Astrocyte (in vitro differentiated cells and primary cell): ENCODE measurements around the gene KRTAP4-8. TPM values are rescaled to one million over a fixed set of nuclear protein-coding genes. Genes with fewer than 3 reads are reported as not detected.
"Not testable (repeated sequence)": the region's sequence is repeated elsewhere in the genome, so short reads cannot be mapped to it uniquely, and the experiment has no call there.

Experiments
- DNase-seq: peaks from one replicate; pipeline ENCODE4 v3.0.0-alpha.2; 2010; ENCODE audit warnings: low read depth
- FAIRE-seq: peaks from 2 replicates; lab custom pipeline; 2011; peaks lifted over from hg19 to GRCh38; lab: Jason Lieb, UNC
- H2AFZ ChIP-seq: 2 replicates; pipeline ENCODE4 v1.6.0; 2012; ENCODE audit warnings: low read depth, low read length, inconsistent platforms
- H3K27ac ChIP-seq: 2 replicates; pipeline ENCODE4 v1.5.1; 2011; ENCODE audit warnings: low read depth, low read length, inconsistent platforms
- H3K27me3 ChIP-seq: 2 replicates; pipeline ENCODE4 v1.6.0; 2011; ENCODE audit warnings: low read length, inconsistent platforms; ENCODE audit not compliant: insufficient read depth
- H3K36me3 ChIP-seq: 2 replicates; pipeline ENCODE4 v1.5.1; 2011; ENCODE audit warnings: low read length, inconsistent platforms; ENCODE audit not compliant: insufficient read depth
- H3K4me1 ChIP-seq: 2 replicates; pipeline ENCODE4 v1.5.1; 2011; ENCODE audit warnings: low read length, inconsistent platforms; ENCODE audit not compliant: insufficient read depth
- H3K4me2 ChIP-seq: 2 replicates; pipeline ENCODE4 v1.6.0; 2012; ENCODE audit warnings: low read length, inconsistent platforms
- H3K4me3 ChIP-seq: 2 replicates; pipeline ENCODE4 v1.5.1; 2011; ENCODE audit warnings: low read depth, mild to moderate bottlenecking, low read length, inconsistent platforms; ENCODE audit not compliant: insufficient read depth
- H3K79me2 ChIP-seq: 2 replicates; pipeline ENCODE4 v1.6.0; 2012; ENCODE audit warnings: mild to moderate bottlenecking, low read length, inconsistent platforms; ENCODE audit not compliant: insufficient read depth
- H3K9ac ChIP-seq: 2 replicates; pipeline ENCODE4 v1.6.0; 2012; ENCODE audit warnings: mild to moderate bottlenecking, low read length, inconsistent platforms
- H3K9me3 ChIP-seq: 2 replicates; pipeline ENCODE4 v1.5.1; 2012; ENCODE audit warnings: low read depth, mild to moderate bottlenecking, low read length, inconsistent platforms; ENCODE audit not compliant: insufficient read depth
- H4K20me1 ChIP-seq: 2 replicates; pipeline ENCODE4 v1.6.0; 2012; ENCODE audit warnings: low read length, inconsistent platforms; ENCODE audit not compliant: insufficient read depth
- H3K27ac Mint-ChIP-seq: one replicate; pipeline ENCODE4 v1.8.0; 2021; ENCODE audit warnings: mild to moderate bottlenecking, mixed read lengths; ENCODE audit not compliant: unreplicated experiment
- H3K27me3 Mint-ChIP-seq: one replicate; pipeline ENCODE4 v1.8.0; 2021; ENCODE audit warnings: low read depth, mixed read lengths; ENCODE audit not compliant: unreplicated experiment
- H3K36me3 Mint-ChIP-seq: one replicate; pipeline ENCODE4 v1.8.0; 2021; ENCODE audit warnings: low read depth, mixed read lengths; ENCODE audit not compliant: unreplicated experiment
- H3K4me1 Mint-ChIP-seq: one replicate; pipeline ENCODE4 v1.8.0; 2021; ENCODE audit warnings: low read depth, mixed read lengths; ENCODE audit not compliant: unreplicated experiment
- H3K4me3 Mint-ChIP-seq: one replicate; pipeline ENCODE4 v1.8.0; 2021; ENCODE audit warnings: mild to moderate bottlenecking, moderate library complexity, mixed read lengths; ENCODE audit not compliant: unreplicated experiment
- H3K9me3 Mint-ChIP-seq: one replicate; pipeline ENCODE4 v1.8.0; 2021; ENCODE audit warnings: mild to moderate bottlenecking, mixed read lengths; ENCODE audit not compliant: unreplicated experiment
- EZH2 ChIP-seq: IDR thresholded peaks from 2 replicates; pipeline ENCODE4 v1.6.1; 2012; ENCODE audit warnings: mild to moderate bottlenecking, low read length, inconsistent platforms; ENCODE audit not compliant: insufficient read depth
- total RNA-seq: library from RNA; stranded (reverse); gene quantifications from 2 replicates; pipeline ENCODE4 v1.2.1, GENCODE V29; 2021
- TF ChIP-seq, protein P1 (sequence below): IDR thresholded peaks from 2 replicates; pipeline ENCODE4 v1.5.1; 2011; ENCODE audit warnings: low read depth, mild to moderate bottlenecking, inconsistent platforms, low read length, moderate library complexity; ENCODE audit not compliant: insufficient read depth

Gene KRTAP4-8
- total RNA-seq, 1 donor from 2014 or later, result not detected

DNA sequence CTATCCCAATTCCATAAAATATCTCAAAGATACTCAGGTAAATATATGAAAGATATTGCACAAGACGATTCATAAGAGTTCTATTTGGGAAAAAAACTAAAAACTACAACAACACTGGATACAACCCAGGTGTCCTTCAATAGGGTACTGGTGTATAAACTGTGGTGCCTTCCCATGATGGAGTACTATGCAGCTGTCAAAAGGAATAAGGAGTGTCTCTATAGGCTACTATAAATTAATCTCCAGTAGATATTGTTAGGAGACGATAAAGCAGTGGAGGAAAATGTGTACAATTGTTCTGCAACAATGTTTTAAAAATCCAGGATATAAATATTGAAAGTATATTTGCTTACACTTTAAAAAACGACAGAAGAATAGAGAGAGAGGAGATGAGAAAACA, 28.5 kb upstream of the KRTAP4-8 start:
- no peak overlapping the region for H3K4me3 Mint-ChIP-seq
- FAIRE-seq, result no peak

DNA sequence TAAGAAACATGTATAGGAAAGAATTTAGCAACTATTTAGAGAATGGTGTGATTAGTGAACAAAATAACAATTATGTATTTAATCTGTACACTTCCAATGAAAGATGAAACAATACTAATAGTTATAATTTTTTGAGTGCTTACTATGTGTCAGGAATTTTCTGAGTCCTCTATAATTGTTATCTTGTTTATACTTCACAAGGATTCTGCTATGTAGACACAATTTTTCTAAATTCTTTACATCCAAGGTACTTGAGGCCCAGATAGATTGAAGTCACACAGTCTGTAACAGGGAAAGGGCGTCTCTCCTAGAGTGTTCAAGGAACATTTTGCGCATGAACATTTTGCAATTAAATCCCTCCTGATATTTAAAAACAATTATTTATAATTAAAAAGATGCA, 27.1 kb upstream of the KRTAP4-8 start:
- H3K27ac ChIP-seq, result no peak overlapping the region
- H3K4me3 ChIP-seq, result no peak overlapping the region
- no peaks in the 10 kb centered on the region for H3K27me3 ChIP-seq
- H3K79me2 ChIP-seq, result no peaks in the 10 kb centered on the region
- H3K9me3 Mint-ChIP-seq, result peaks cover 4% of the 10 kb centered on the region
- no peak overlapping the region for H3K4me3 Mint-ChIP-seq
- TF ChIP-seq EZH2, result no peak
- TF ChIP-seq, protein P1, sequence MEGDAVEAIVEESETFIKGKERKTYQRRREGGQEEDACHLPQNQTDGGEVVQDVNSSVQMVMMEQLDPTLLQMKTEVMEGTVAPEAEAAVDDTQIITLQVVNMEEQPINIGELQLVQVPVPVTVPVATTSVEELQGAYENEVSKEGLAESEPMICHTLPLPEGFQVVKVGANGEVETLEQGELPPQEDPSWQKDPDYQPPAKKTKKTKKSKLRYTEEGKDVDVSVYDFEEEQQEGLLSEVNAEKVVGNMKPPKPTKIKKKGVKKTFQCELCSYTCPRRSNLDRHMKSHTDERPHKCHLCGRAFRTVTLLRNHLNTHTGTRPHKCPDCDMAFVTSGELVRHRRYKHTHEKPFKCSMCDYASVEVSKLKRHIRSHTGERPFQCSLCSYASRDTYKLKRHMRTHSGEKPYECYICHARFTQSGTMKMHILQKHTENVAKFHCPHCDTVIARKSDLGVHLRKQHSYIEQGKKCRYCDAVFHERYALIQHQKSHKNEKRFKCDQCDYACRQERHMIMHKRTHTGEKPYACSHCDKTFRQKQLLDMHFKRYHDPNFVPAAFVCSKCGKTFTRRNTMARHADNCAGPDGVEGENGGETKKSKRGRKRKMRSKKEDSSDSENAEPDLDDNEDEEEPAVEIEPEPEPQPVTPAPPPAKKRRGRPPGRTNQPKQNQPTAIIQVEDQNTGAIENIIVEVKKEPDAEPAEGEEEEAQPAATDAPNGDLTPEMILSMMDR, result no peak
- H3K4me2 ChIP-seq, result no peak overlapping the region
- H2AFZ ChIP-seq, result no peak overlapping the region
- no peaks in the 10 kb centered on the region for H4K20me1 ChIP-seq
- DNase-seq (no peak), FAIRE-seq (no peak)
- no peaks in the 10 kb centered on the region for H3K36me3 ChIP-seq
- H3K9ac ChIP-seq, result no peak overlapping the region
- no peak overlapping the region for H3K27ac Mint-ChIP-seq
- H3K36me3 Mint-ChIP-seq, result no peaks in the 10 kb centered on the region
- H3K4me1 ChIP-seq, result no peaks in the 10 kb centered on the region
- peaks cover 10% of the 10 kb centered on the region for H3K4me1 Mint-ChIP-seq
- no peaks in the 10 kb centered on the region for H3K27me3 Mint-ChIP-seq
- no peaks in the 10 kb centered on the region for H3K9me3 ChIP-seq

More for the DNA sequence above, 28.5 kb upstream of the KRTAP4-8 start:
- H3K4me2 ChIP-seq, result no peak overlapping the region
- H3K9me3 Mint-ChIP-seq, result peaks cover 4% of the 10 kb centered on the region
- H3K27ac Mint-ChIP-seq, result no peak overlapping the region
- H3K79me2 ChIP-seq, result no peaks in the 10 kb centered on the region
- no peaks in the 10 kb centered on the region for H3K36me3 Mint-ChIP-seq
- no peak for TF ChIP-seq EZH2
- TF ChIP-seq, protein P1, result no peak
- H3K4me1 ChIP-seq, result peaks cover 1% of the 10 kb centered on the region
- H3K9me3 ChIP-seq, result no peaks in the 10 kb centered on the region
- no peak for DNase-seq
- H3K4me3 ChIP-seq, result no peak overlapping the region
- no peak overlapping the region for H3K9ac ChIP-seq
- no peak overlapping the region for H2AFZ ChIP-seq
- H3K27me3 Mint-ChIP-seq, result no peaks in the 10 kb centered on the region
- no peaks in the 10 kb centered on the region for H4K20me1 ChIP-seq
- no peak overlapping the region for H3K27ac ChIP-seq
- H3K27me3 ChIP-seq, result no peaks in the 10 kb centered on the region
- no peaks in the 10 kb centered on the region for H3K36me3 ChIP-seq
- H3K4me1 Mint-ChIP-seq, result peaks cover 10% of the 10 kb centered on the region

DNA sequence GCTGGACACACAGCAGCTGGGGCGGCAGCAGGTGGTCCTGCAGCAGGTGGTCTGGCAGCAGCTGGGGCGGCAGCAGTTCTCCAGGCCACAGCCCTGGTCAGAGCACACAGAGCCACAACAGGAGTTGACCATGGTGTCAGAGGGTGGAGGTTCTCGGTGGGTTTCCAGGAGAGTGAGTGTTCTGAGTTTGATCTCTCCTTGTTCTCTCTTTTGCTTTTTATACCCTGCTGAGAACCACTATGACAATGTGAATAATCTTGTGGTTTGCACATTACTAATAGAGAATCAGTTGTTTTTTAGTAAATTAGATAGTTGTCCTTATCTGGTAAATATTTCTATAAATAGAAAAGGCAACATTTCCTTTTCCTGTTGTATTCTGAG, 26.0 kb upstream of the KRTAP4-8 start, which contains the start of gene KRTAP4-12:
KRTAP4-12 (minus strand) TSS at position 192 of the 381 bp plus-strand sequence; CDS start at position 132, 60 bp downstream.
- not testable (repeated sequence) for H3K27me3 Mint-ChIP-seq, H2AFZ ChIP-seq, H3K4me3 ChIP-seq, H3K36me3 ChIP-seq, H3K36me3 Mint-ChIP-seq, H3K4me1 ChIP-seq, H3K4me2 ChIP-seq, H3K27ac ChIP-seq, H3K27ac Mint-ChIP-seq, H4K20me1 ChIP-seq, H3K9me3 Mint-ChIP-seq, H3K9ac ChIP-seq, H3K27me3 ChIP-seq, FAIRE-seq, H3K4me3 Mint-ChIP-seq, DNase-seq, H3K9me3 ChIP-seq, H3K79me2 ChIP-seq
- H3K4me1 Mint-ChIP-seq, result peaks cover 14% of the 10 kb centered on the region

DNA sequence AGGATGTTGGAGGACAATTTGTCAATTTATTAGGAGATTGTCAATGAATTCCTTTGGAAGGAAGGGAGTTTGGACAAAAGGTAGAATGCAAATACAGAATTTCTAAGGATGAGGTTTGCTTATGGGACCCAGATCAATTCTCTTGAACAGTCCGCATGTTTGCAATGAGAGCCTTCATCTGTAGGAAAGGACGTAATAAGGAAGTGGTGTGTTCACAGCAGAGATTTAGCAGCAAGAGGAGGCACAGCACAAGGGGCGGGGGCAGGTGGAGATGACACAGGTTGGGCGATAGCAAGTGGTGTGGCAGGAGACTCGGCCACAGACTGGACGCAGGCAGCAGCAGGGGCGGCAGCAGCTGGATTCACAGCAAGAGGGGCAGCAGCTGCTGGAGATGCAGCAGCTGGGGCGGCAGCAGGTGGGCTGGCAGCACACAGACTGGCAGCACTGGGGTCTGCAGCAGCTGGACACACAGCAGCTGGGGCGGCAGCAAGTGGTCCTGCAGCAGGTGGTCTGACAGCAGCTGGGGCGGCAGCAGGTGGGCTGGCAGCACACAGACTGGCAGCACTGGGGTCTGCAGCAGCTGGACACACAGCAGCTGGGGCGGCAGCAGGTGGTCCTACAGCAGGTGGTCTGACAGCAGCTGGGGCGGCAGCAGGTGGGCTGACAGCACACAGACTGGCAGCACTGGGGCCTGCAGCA, 25.5 kb upstream of the KRTAP4-8 start:
- H3K36me3 ChIP-seq, H3K9me3 ChIP-seq, H3K27ac Mint-ChIP-seq, H3K36me3 Mint-ChIP-seq, H3K9ac ChIP-seq, H3K4me1 ChIP-seq, H3K4me2 ChIP-seq, H3K4me3 ChIP-seq, DNase-seq, H3K27me3 ChIP-seq, H3K27me3 Mint-ChIP-seq, H3K9me3 Mint-ChIP-seq, FAIRE-seq, H2AFZ ChIP-seq, H3K79me2 ChIP-seq, H3K4me3 Mint-ChIP-seq, H4K20me1 ChIP-seq, H3K27ac ChIP-seq: not testable (repeated sequence)
- H3K4me1 Mint-ChIP-seq, result peaks cover 18% of the 10 kb centered on the region
